KOPT-K1 (cell line): ENCODE measurements around the gene ARHGEF38.

ENCODE experiments used
- H3K27ac ChIP-seq: fragments of 200-600 bp; sonication (generic); 2 replicates; pipeline ENCODE4 v1.5.1; 2016; ENCODE audit warnings: antibody characterized with exemption, mild to moderate bottlenecking, low read depth, low read length; ENCODE audit not compliant: poor library complexity, severe bottlenecking
- H3K36me3 ChIP-seq: fragments of 200-600 bp; sonication (generic); 2 replicates; pipeline ENCODE4 v1.5.1; 2017; ENCODE audit warnings: antibody characterized with exemption, mild to moderate bottlenecking, low read length, moderate library complexity; ENCODE audit not compliant: insufficient read depth
- H3K9me3 ChIP-seq: fragments of 200-600 bp; sonication (generic); 2 replicates; pipeline ENCODE4 v1.5.1; 2017; ENCODE audit warnings: antibody characterized with exemption, low read length, mild to moderate bottlenecking; ENCODE audit not compliant: insufficient read depth, poor library complexity, severe bottlenecking

ARHGEF38 gene

GRCh38 chr4:105637408-105638176 is 85.2 kb downstream of the ARHGEF38 start:
- Histone ChIP-seq H3K36me3 (no peaks in the 10 kb centered on the region), H3K27ac (no peak overlapping the region), H3K9me3 (no peaks in the 10 kb centered on the region)

GRCh38 chr4:105641845-105642244 is 89.4 kb downstream of the ARHGEF38 start:
- H3K36me3 ChIP-seq: no peaks in the 10 kb centered on the region
- no peaks in the 10 kb centered on the region for H3K9me3 ChIP-seq
- no peak overlapping the region for H3K27ac ChIP-seq

- Histone ChIP-seq H3K27ac (no peak overlapping the region), H3K9me3 (no peaks in the 10 kb centered on the region), H3K36me3 (no peaks in the 10 kb centered on the region)
Measured at GRCh38 chr4:105644257-105644656, 91.8 kb downstream of the ARHGEF38 start.

- no peaks in the 10 kb centered on the region for H3K9me3 ChIP-seq
- H3K36me3 ChIP-seq: no peaks in the 10 kb centered on the region
- H3K27ac ChIP-seq: no peak overlapping the region
Measured at GRCh38 chr4:105645440-105645839, 93.0 kb downstream of the ARHGEF38 start.

- Histone ChIP-seq H3K36me3 (no peaks in the 10 kb centered on the region), H3K9me3 (no peaks in the 10 kb centered on the region), H3K27ac (no peak overlapping the region)
Measured at GRCh38 chr4:105650190-105650589, 97.8 kb downstream of the ARHGEF38 start.

- Histone ChIP-seq H3K27ac (no peak overlapping the region), H3K36me3 (no peaks in the 10 kb centered on the region)
Measured at GRCh38 chr4:105651884-105652283, 99.5 kb downstream of the ARHGEF38 start.

GRCh38 chr4:105652286-105652888 is 100.0 kb downstream of the ARHGEF38 start:
- Histone ChIP-seq H3K27ac (no peak overlapping the region), H3K36me3 (no peaks in the 10 kb centered on the region), H3K9me3 (no peaks in the 10 kb centered on the region)

More at GRCh38 chr4:105651884-105652283, 99.5 kb downstream of the ARHGEF38 start:
- no peaks in the 10 kb centered on the region for H3K9me3 ChIP-seq

- Histone ChIP-seq H3K9me3 (no peaks in the 10 kb centered on the region), H3K36me3 (no peaks in the 10 kb centered on the region), H3K27ac (no peak overlapping the region)
Measured at GRCh38 chr4:105657117-105657765, 104.8 kb downstream of the ARHGEF38 start.

GRCh38 chr4:105659190-105659589 is 106.8 kb downstream of the ARHGEF38 start:
- Histone ChIP-seq H3K9me3 (no peaks in the 10 kb centered on the region), H3K36me3 (no peaks in the 10 kb centered on the region), H3K27ac (no peak overlapping the region)

GRCh38 chr4:105661028-105661427 is 108.6 kb downstream of the ARHGEF38 start:
- Histone ChIP-seq H3K9me3 (no peaks in the 10 kb centered on the region), H3K36me3 (no peaks in the 10 kb centered on the region), H3K27ac (no peak overlapping the region)

- H3K36me3 ChIP-seq: no peaks in the 10 kb centered on the region
- H3K9me3 ChIP-seq: no peaks in the 10 kb centered on the region
- no peak overlapping the region for H3K27ac ChIP-seq
Measured at GRCh38 chr4:105662935-105663675, 110.7 kb downstream of the ARHGEF38 start.

- Histone ChIP-seq H3K27ac (no peak overlapping the region), H3K9me3 (no peaks in the 10 kb centered on the region)
Measured at GRCh38 chr4:105666693-105667092, 114.3 kb downstream of the ARHGEF38 start.

GRCh38 chr4:105670684-105671083 is 118.3 kb downstream of the ARHGEF38 start:
- Histone ChIP-seq H3K9me3 (no peaks in the 10 kb centered on the region), H3K27ac (no peak overlapping the region), H3K36me3 (no peaks in the 10 kb centered on the region)

More at GRCh38 chr4:105666693-105667092, 114.3 kb downstream of the ARHGEF38 start:
- no peaks in the 10 kb centered on the region for H3K36me3 ChIP-seq

GRCh38 chr4:105671301-105671700 is 118.9 kb downstream of the ARHGEF38 start:
- H3K27ac ChIP-seq: no peak overlapping the region
- no peaks in the 10 kb centered on the region for H3K9me3 ChIP-seq
- H3K36me3 ChIP-seq: no peaks in the 10 kb centered on the region

GRCh38 chr4:105674011-105674410 is 121.6 kb downstream of the ARHGEF38 start:
- Histone ChIP-seq H3K27ac (no peak overlapping the region), H3K9me3 (no peaks in the 10 kb centered on the region), H3K36me3 (no peaks in the 10 kb centered on the region)
